Right hindlimb (tissue), 1 donor: ENCODE results near the gene PCDHGA7.
"Not testable (repeated sequence)": the region's sequence is repeated elsewhere in the genome, so short reads cannot be mapped to it uniquely, and the experiment has no call there.

Experiments used
- DNase-seq: peaks from one replicate; pipeline ENCODE4 v3.0.0-alpha.2; 2018

Gene PCDHGA7

DNA sequence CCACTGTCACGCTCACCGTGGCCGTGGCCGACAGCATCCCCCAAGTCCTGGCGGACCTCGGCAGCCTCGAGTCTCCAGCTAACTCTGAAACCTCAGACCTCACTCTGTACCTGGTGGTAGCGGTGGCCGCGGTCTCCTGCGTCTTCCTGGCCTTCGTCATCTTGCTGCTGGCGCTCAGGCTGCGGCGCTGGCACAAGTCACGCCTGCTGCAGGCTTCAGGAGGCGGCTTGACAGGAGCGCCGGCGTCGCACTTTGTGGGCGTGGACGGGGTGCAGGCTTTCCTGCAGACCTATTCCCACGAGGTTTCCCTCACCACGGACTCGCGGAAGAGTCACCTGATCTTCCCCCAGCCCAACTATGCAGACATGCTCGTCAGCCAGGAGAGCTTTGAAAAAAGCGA is 50.2 kb downstream of the PCDHGA7 start:
- DNase-seq: not testable (repeated sequence)

DNA sequence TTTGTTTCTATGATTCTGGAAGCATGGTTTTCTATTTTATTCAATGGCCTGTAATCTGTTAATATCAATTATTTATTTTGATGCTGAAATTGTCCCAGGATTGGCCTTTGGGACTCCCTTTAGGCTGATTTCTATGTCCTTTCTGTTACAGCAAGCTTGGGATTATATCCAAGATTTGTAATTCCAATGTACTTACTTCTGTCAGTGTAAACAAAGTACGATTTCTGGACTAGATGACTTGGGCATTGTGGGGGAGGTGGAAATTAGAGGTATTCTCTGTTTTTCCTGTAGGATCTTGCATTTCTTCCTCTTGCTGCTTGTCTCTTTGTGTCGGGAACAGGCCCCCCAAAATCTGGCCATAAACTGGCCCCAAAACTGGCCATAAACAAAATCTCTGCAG is 51.5 kb downstream of the PCDHGA7 start:
- DNase-seq: no peak
